Nephron progenitor cell (in vitro differentiated cells): ENCODE results near the gene GJB5.

ENCODE experiments used
- DNase-seq: peaks from one replicate; pipeline ENCODE4 v3.0.0; 2021
- H3K27ac Mint-ChIP-seq: 2 replicates; pipeline ENCODE4 v1.8.0; 2021; ENCODE audit warnings: mild to moderate bottlenecking, moderate library complexity, mixed read lengths
- H3K27me3 Mint-ChIP-seq: 2 replicates; pipeline ENCODE4 v1.8.0; 2021; ENCODE audit warnings: mild to moderate bottlenecking, low read depth, mixed read lengths; ENCODE audit not compliant: poor library complexity
- H3K36me3 Mint-ChIP-seq: 2 replicates; pipeline ENCODE4 v1.8.0; 2021; ENCODE audit warnings: low read depth, mixed read lengths
- H3K4me1 Mint-ChIP-seq: 2 replicates; pipeline ENCODE4 v1.8.0; 2021; ENCODE audit warnings: mixed read lengths
- H3K4me3 Mint-ChIP-seq: 2 replicates; pipeline ENCODE4 v1.8.0; 2021; ENCODE audit warnings: mild to moderate bottlenecking, moderate library complexity, mixed read lengths
- H3K9me3 Mint-ChIP-seq: 2 replicates; pipeline ENCODE4 v1.8.0; 2021; ENCODE audit warnings: mild to moderate bottlenecking, moderate library complexity, mixed read lengths
- TF ChIP-seq, protein P1 (sequence below): fragments of 200-600 bp; sonication (generic); IDR thresholded peaks from 2 replicates; pipeline ENCODE4 v1.5.0; 2021; ENCODE audit warnings: antibody characterized with exemption

The GJB5 gene

DNA sequence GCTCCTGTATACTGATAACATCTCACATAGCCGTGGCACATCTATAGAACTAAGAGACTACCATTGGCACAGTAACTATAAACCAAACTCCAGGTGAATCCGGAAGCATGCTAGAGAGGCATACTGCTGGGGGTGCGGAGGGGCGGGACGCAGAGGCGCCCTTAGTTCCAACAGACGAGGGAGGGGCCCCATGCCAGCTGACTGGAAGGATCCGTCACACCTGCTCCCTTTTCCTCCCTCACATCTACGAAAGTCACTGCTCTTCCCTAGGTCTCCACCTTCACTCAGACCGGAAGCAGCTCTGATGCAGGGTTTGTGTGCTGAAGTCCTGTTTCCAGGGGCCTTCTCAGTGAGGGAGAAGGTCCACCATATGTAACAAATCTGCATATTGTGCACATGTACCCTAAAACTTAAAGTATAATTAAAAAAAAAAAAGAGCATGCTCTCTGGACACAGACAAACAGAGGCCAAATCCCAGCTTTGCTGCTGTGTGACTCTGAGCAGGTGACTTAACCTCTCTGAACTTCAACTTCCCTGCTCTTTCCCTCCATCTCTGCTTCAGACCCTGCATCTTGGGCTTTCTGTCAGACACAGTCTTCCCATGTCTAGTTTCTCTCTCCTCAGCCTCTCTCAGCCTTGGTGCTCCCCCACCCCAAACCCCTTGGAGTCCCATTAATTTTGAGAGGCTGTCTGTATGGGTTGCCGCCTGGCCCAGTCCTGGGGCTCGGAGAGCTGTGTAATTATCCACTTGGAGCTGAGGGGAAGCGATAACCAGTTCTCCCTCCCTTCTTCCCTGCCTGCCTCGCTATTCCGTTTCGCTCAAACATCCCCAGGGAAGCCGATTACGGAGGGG is 7.8 kb upstream of the GJB5 start:
- Mint-ChIP-seq H3K9me3 (no peaks in the 10 kb centered on the region), H3K27ac (no peak overlapping the region), H3K4me3 (no peak overlapping the region), H3K36me3 (no peaks in the 10 kb centered on the region), H3K27me3 (peaks cover 43% of the 10 kb centered on the region), H3K4me1 (no peaks in the 10 kb centered on the region)
- no peak for DNase-seq
- TF ChIP-seq, protein P1, sequence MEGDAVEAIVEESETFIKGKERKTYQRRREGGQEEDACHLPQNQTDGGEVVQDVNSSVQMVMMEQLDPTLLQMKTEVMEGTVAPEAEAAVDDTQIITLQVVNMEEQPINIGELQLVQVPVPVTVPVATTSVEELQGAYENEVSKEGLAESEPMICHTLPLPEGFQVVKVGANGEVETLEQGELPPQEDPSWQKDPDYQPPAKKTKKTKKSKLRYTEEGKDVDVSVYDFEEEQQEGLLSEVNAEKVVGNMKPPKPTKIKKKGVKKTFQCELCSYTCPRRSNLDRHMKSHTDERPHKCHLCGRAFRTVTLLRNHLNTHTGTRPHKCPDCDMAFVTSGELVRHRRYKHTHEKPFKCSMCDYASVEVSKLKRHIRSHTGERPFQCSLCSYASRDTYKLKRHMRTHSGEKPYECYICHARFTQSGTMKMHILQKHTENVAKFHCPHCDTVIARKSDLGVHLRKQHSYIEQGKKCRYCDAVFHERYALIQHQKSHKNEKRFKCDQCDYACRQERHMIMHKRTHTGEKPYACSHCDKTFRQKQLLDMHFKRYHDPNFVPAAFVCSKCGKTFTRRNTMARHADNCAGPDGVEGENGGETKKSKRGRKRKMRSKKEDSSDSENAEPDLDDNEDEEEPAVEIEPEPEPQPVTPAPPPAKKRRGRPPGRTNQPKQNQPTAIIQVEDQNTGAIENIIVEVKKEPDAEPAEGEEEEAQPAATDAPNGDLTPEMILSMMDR: no peak

DNA sequence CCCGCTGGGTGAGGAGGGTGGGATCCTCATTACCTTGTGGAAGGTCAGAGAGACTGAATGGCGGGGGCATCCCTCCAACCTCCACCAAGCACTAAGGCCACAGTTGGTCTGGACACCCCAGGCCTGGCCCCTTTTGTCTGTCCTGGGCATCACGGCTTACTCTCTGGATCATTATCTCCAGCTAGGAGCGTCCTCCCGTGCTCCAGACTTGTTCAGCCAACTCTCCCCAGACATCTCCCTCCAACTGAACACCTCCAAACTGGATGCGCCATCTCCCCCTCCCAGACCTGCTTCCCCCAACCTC is 7.3 kb upstream of the GJB5 start:
- no peaks in the 10 kb centered on the region for H3K4me1 Mint-ChIP-seq
- no peak overlapping the region for H3K27ac Mint-ChIP-seq

DNA sequence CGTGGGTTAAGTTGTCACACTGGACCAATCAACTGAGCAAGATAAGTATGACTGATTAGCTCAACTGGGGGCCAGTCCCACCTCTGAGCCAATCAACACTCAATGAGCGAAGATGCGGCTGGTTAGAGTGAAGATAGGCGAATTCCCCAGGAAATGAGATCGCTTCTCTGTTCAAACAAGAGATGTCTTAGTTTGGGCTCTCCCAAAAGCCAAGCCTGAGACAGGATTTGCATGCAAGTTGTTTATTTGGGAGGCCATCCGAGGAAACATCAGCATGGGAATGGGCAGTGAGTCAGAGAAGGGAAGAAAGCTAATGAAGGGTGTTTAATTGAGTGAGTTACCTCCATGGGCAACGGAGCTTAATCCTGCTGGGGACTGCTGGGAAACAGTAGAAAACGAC is 4.9 kb upstream of the GJB5 start:
- H3K4me3 Mint-ChIP-seq: no peak overlapping the region
- TF ChIP-seq, protein P1: no peak

More for the DNA sequence above, 7.3 kb upstream of the GJB5 start:
- Mint-ChIP-seq H3K9me3 (no peaks in the 10 kb centered on the region), H3K36me3 (no peaks in the 10 kb centered on the region), H3K4me3 (no peak overlapping the region), H3K27me3 (peaks cover 39% of the 10 kb centered on the region)
- DNase-seq: no peak
- TF ChIP-seq, protein P1: no peak

DNA sequence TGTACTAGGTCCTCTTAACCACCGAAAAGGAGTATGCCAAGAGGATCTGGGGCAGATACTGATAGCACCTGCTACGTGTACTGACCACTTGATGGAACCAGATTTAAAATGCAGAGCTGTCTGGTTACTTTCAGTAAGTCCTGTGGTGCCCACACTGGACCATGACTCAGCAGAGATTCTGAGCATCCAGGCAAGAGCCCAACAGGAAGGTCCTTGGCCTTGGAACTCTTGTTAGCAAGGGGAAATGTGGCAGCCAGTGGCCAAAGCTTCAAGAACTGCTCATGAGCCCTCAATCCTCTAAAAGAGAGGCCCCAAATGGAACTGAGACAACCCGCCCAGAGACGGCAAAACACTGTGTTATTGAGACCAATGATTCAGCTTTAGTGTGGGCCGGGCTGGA is 4.2 kb upstream of the GJB5 start:
- H3K9me3 Mint-ChIP-seq: no peaks in the 10 kb centered on the region
- H3K27me3 Mint-ChIP-seq: peaks cover 28% of the 10 kb centered on the region
- no peak overlapping the region for H3K4me3 Mint-ChIP-seq
- H3K4me1 Mint-ChIP-seq: no peaks in the 10 kb centered on the region
- no peak for DNase-seq
- H3K27ac Mint-ChIP-seq: no peak overlapping the region
- TF ChIP-seq, protein P1: no peak
- no peaks in the 10 kb centered on the region for H3K36me3 Mint-ChIP-seq

More for the DNA sequence above, 4.9 kb upstream of the GJB5 start:
- H3K27me3 Mint-ChIP-seq: peaks cover 31% of the 10 kb centered on the region
- H3K9me3 Mint-ChIP-seq: no peaks in the 10 kb centered on the region
- no peak overlapping the region for H3K27ac Mint-ChIP-seq
- DNase-seq: no peak
- H3K4me1 Mint-ChIP-seq: no peaks in the 10 kb centered on the region
- H3K36me3 Mint-ChIP-seq: no peaks in the 10 kb centered on the region

DNA sequence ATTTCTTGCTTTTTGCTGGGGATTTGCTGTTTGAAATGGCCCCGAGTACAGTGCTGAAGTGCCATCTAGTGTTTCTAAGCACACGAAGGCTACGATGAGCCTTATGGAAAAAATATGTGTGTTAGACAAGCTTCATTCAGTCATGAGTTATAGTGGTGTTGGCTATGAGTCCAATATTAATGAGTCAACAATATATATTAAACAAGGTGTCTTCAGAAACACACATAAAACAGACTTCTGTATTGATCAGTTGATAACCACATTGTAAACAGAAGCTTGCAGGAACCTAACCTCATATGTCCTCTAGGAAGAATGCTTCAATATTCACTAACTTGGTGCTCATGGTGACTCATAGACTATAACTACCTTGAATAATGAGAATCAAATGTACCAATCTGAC is 1.7 kb upstream of the GJB5 start:
- Mint-ChIP-seq H3K27ac (no peak overlapping the region), H3K4me3 (no peak overlapping the region), H3K27me3 (peaks cover 27% of the 10 kb centered on the region), H3K36me3 (no peaks in the 10 kb centered on the region), H3K9me3 (no peaks in the 10 kb centered on the region), H3K4me1 (no peaks in the 10 kb centered on the region)
- no peak for DNase-seq
- TF ChIP-seq, protein P1: no peak

DNA sequence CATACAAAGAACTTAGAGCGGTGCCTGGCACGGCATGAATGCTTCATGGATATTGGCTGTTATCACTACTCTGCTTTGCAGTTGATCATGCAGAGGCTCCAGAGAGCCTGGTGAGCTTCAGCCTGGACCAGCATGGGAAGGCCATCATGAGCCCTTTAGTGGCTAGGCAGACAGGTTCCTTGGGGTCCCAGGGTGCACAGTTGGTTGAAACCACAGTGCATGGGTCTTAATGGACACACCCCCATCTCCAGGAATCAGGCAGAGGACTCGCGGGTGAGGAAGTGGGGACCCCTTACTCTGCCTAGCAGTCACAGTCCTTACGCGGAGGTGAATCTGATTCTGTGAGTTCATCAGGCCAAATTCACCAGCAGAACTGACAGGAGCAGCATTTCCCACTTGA is 1.1 kb downstream of the GJB5 start:
- Mint-ChIP-seq H3K4me3 (no peak overlapping the region), H3K27ac (no peak overlapping the region), H3K27me3 (peaks cover 18% of the 10 kb centered on the region), H3K9me3 (no peaks in the 10 kb centered on the region), H3K4me1 (no peaks in the 10 kb centered on the region), H3K36me3 (no peaks in the 10 kb centered on the region)
- TF ChIP-seq, protein P1: no peak
- no peak for DNase-seq
